ENCODE measurements around the gene BIRC7.

BIRC7 gene

GRCh38 chr20:63189322-63189642 lies 46.4 kb upstream of the BIRC7 start:
- TF ChIP-seq, protein P1, sequence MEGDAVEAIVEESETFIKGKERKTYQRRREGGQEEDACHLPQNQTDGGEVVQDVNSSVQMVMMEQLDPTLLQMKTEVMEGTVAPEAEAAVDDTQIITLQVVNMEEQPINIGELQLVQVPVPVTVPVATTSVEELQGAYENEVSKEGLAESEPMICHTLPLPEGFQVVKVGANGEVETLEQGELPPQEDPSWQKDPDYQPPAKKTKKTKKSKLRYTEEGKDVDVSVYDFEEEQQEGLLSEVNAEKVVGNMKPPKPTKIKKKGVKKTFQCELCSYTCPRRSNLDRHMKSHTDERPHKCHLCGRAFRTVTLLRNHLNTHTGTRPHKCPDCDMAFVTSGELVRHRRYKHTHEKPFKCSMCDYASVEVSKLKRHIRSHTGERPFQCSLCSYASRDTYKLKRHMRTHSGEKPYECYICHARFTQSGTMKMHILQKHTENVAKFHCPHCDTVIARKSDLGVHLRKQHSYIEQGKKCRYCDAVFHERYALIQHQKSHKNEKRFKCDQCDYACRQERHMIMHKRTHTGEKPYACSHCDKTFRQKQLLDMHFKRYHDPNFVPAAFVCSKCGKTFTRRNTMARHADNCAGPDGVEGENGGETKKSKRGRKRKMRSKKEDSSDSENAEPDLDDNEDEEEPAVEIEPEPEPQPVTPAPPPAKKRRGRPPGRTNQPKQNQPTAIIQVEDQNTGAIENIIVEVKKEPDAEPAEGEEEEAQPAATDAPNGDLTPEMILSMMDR (IDR thresholded peaks at IDR 0.05; ENCODE audit: low read length) = no peak
- no peak for TF ChIP-seq EZH2 (IDR thresholded peaks at IDR 0.05; ENCODE audit: borderline replicate concordance, low read length)

GRCh38 chr20:63189846-63190559 lies 45.7 kb upstream of the BIRC7 start:
- Histone ChIP-seq H2AFZ (ENCODE audit: low read length) (no peak overlapping the region), H3K4me3 (ENCODE audit: low read depth, low read length, poor library complexity, severe bottlenecking) (no peak overlapping the region), H3K27ac (ENCODE audit: low read depth, low read length, poor library complexity, severe bottlenecking) (no peak overlapping the region), H3K4me1 (ENCODE audit: insufficient read depth, low read length, severe bottlenecking) (no peaks in the 10 kb centered on the region), H3K9me3 (ENCODE audit: low read length) (no peaks in the 10 kb centered on the region), H3K79me2 (ENCODE audit: insufficient read depth, low read length) (no peaks in the 10 kb centered on the region), H3K36me3 (ENCODE audit: insufficient read depth, low read length) (peaks cover 6% of the 10 kb centered on the region), H3F3A (ENCODE audit: insufficient read depth, low read length) (no peaks in the 10 kb centered on the region), H3K9ac (ENCODE audit: low read length) (no peak overlapping the region), H3K27me3 (ENCODE audit: insufficient read depth, low read length) (no peaks in the 10 kb centered on the region), H3K4me2 (ENCODE audit: low read length) (no peak overlapping the region), H4K20me1 (ENCODE audit: insufficient read depth, low read length) (no peaks in the 10 kb centered on the region), H3K9me2 (ENCODE audit: low read depth, low read length) (no peaks in the 10 kb centered on the region)
- TF ChIP-seq EZH2 (IDR thresholded peaks at IDR 0.05; ENCODE audit: borderline replicate concordance, low read length) = no peak
- TF ChIP-seq, protein P1 (IDR thresholded peaks at IDR 0.05; ENCODE audit: low read length) = no peak

More at GRCh38 chr20:63189322-63189642, 46.4 kb upstream of the BIRC7 start:
- no peak overlapping the region for H3K27ac ChIP-seq (ENCODE audit: low read depth, low read length, poor library complexity, severe bottlenecking)
- no peaks in the 10 kb centered on the region for H3K9me2 ChIP-seq (ENCODE audit: low read depth, low read length)
- H3K79me2 ChIP-seq (ENCODE audit: insufficient read depth, low read length) = no peaks in the 10 kb centered on the region
- H3K4me3 ChIP-seq (ENCODE audit: low read depth, low read length, poor library complexity, severe bottlenecking) = no peak overlapping the region
- no peak overlapping the region for H2AFZ ChIP-seq (ENCODE audit: low read length)
- H3K9ac ChIP-seq (ENCODE audit: low read length) = no peak overlapping the region
- no peak overlapping the region for H3K4me2 ChIP-seq (ENCODE audit: low read length)
- H4K20me1 ChIP-seq (ENCODE audit: insufficient read depth, low read length) = no peaks in the 10 kb centered on the region
- no peaks in the 10 kb centered on the region for H3K4me1 ChIP-seq (ENCODE audit: insufficient read depth, low read length, severe bottlenecking)
- no peaks in the 10 kb centered on the region for H3F3A ChIP-seq (ENCODE audit: insufficient read depth, low read length)
- H3K9me3 ChIP-seq (ENCODE audit: low read length) = no peaks in the 10 kb centered on the region
- no peaks in the 10 kb centered on the region for H3K36me3 ChIP-seq (ENCODE audit: insufficient read depth, low read length)
- H3K27me3 ChIP-seq (ENCODE audit: insufficient read depth, low read length) = no peaks in the 10 kb centered on the region

DNA sequence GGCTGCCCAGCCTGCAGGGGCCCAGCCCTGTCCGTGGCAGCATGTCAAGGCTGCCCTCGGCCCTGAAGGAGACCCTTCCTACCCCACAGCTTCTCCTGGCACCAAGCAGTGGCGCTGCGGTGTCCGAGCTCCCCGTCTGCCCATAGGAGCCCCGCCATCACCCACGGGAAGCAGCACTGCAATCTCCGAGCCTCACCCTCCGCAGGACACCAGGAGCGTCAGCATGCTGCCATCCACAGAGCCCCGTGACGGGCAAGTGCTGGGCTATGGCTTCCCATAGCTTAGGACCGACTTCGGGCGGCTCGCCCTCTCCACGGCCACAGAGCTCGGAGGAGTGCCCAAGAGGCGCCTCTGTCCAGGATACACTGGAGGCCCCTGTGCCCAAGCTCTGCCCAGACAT lies 44.9 kb upstream of the BIRC7 start:
- Histone ChIP-seq H3F3A (ENCODE audit: insufficient read depth, low read length) (no peaks in the 10 kb centered on the region), H3K27ac (ENCODE audit: low read depth, low read length, poor library complexity, severe bottlenecking) (no peak overlapping the region), H3K27me3 (ENCODE audit: insufficient read depth, low read length) (no peaks in the 10 kb centered on the region), H3K79me2 (ENCODE audit: insufficient read depth, low read length) (no peaks in the 10 kb centered on the region), H3K4me3 (ENCODE audit: low read depth, low read length, poor library complexity, severe bottlenecking) (no peak overlapping the region), H3K9me2 (ENCODE audit: low read depth, low read length) (no peaks in the 10 kb centered on the region), H3K9me3 (ENCODE audit: low read length) (no peaks in the 10 kb centered on the region), H2AFZ (ENCODE audit: low read length) (no peak overlapping the region), H4K20me1 (ENCODE audit: insufficient read depth, low read length) (0 out of 2 replicates have a peak, but pooled peaks cover under 1% of the 10 kb centered on the region), H3K9ac (ENCODE audit: low read length) (no peak overlapping the region), H3K4me1 (ENCODE audit: insufficient read depth, low read length, severe bottlenecking) (no peaks in the 10 kb centered on the region), H3K4me2 (ENCODE audit: low read length) (no peak overlapping the region), H3K36me3 (ENCODE audit: insufficient read depth, low read length) (peaks cover 15% of the 10 kb centered on the region)
- no peak for TF ChIP-seq EZH2 (IDR thresholded peaks at IDR 0.05; ENCODE audit: borderline replicate concordance, low read length)
- TF ChIP-seq, protein P1 (IDR thresholded peaks at IDR 0.05; ENCODE audit: low read length) = no peak

All from OCI-LY1 (cell line).